GM12892 (cell line): ENCODE data around the gene ATP2A1.

Experiments
- DNase-seq: peaks from one replicate; pipeline ENCODE4 v3.0.0; 2011; ENCODE audit not compliant: insufficient read length
- FAIRE-seq: peaks from 2 replicates; lab custom pipeline; 2011; peaks lifted over from hg19 to GRCh38; lab: Jason Lieb, UNC
- POLR2A ChIP-seq: IDR thresholded peaks from 2 replicates; pipeline ENCODE4 v1.6.1; 2011; ENCODE audit warnings: low read depth, low read length, control low read depth
- POLR2AphosphoS5 ChIP-seq: IDR thresholded peaks from 2 replicates; pipeline ENCODE4 v1.6.1; 2011; ENCODE audit warnings: low read depth, low read length, control low read depth
- TAF1 ChIP-seq: IDR thresholded peaks from 2 replicates; pipeline ENCODE4 v1.6.1; 2011; ENCODE audit warnings: low read depth, mild to moderate bottlenecking, control low read depth, low read length, borderline replicate concordance

ATP2A1 gene

GRCh38 chr16:28902909-28903308 is 24.6 kb downstream of the ATP2A1 start:
- DNase-seq (no peak), FAIRE-seq (no peak)
- TF ChIP-seq POLR2A (0 out of 2 replicates have a peak, but pooled peaks have one; percentile 18), TAF1 (no peak)

DNA sequence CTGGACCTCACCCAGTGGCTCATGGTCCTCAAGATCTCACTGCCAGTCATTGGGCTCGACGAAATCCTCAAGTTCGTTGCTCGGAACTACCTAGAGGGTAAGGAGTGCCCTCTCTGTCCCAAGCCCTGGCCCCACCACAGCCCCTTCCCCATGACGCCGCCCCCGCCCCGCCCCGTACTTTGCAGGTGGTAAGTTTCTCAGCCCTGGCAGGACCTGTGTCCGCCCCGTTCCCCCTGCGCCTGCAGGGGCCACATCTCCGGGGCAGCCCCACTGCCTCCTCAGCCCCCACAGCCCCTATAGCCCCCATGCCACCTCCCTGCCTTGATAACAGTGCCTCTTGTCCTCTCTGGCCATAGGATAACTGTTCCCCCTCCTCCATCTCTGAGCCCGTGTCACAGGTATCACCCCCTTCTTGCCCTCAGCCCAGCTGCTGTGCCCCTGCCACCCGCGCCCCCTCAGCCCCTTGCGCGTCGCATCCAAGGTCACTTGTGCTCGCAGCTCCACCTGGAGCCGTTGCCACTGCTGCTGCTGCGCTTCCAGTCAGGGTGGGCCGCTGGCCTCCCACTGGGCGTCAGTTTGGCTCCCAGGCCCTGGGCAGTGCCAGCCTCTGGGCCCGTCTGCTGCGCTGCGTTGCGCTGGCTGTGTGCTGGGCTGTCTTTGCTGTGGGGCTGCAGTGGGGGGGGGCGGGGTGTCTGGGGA is 25.2 kb downstream of the ATP2A1 start:
- FAIRE-seq = no peak
- DNase-seq = no peak

GRCh38 chr16:28904363-28904762 is 26.1 kb downstream of the ATP2A1 start:
- TF ChIP-seq TAF1 (no peak), POLR2A (no peak), POLR2AphosphoS5 (no peak)
- no peak for DNase-seq
- no peak for FAIRE-seq

More for the DNA sequence above, 25.2 kb downstream of the ATP2A1 start:
- TF ChIP-seq POLR2AphosphoS5 (no peak), POLR2A (no peak), TAF1 (no peak)

DNA sequence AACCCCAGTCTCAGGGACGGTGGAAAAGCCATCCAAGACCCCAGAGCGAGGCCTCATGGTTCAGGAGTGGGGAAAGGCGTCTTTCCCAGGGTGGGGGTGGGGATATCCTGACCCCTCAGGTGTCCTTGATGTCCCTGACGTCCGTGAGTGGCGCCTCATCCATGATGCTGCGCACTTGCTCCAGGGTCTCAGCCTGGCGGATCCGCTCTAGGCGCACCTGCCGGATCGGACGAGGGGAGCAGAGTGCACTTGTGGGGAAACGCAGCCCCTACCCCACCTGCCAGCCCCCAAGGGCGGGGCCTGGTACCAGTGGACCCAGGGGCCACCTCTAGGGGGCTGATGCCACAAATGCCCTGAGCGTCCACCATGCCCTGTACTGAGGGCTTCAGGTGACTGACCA is 26.5 kb downstream of the ATP2A1 start:
- TF ChIP-seq TAF1 = no peak
- no peak for TF ChIP-seq POLR2A
- TF ChIP-seq POLR2AphosphoS5 = no peak
- no peak for FAIRE-seq
- no peak for DNase-seq

- no peak for FAIRE-seq
- no peak for DNase-seq
- TF ChIP-seq POLR2AphosphoS5 = no peak
- TF ChIP-seq TAF1 = no peak
- no peak for TF ChIP-seq POLR2A
These were observed 27.0 kb downstream of the ATP2A1 start for GRCh38 chr16:28905229-28905754.

GRCh38 chr16:28905800-28906372 is 27.6 kb downstream of the ATP2A1 start:
- DNase-seq (no peak), FAIRE-seq (no peak)
- TF ChIP-seq POLR2A = no peak
- no peak for TF ChIP-seq TAF1

DNA sequence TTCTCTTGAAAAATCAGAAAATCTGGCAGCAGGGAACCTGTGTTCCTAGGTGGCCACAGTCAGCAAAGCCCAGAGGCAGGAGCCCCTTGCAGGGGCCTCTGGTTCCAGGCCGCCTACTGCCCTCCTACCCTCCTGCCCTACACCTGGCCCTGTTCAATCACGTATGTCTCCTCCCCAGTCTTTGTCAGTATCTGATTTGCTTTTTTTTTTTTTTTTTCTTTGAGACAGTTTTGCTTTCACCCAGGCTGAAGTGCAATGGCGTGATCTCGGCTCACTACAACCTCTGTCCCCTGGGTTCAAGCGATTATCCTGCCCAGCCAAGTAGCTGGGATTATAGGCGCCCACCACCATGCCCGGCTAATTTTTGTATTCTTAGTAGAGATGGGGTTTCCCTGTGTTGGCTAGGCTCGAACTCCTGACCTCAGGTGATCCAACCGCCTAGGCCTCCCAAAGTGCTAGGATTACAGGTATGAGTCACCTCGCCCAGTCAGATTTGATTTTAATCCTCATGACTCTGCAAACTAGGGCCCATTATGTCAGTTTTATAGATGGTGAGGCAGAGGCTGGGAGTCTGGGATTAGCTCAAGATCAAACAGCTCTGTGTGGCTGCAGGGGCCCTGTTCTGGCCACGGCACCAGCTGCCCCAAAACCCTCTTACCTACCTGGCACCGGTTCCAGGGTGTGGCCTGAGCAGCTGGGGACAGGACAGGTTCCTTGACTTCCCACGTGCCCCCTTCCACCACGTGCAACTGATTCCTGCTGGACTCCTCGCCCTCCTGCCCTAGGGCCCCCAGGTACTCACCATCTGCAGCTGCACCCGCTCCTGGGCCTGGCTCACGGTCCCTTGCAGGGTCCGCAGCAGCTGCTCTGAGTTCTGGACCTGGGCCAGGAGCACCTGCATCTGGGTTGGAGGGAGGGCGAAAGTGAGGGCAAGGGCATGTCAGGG is 32.1 kb downstream of the ATP2A1 start:
- no peak for DNase-seq
- no peak for FAIRE-seq
- TF ChIP-seq POLR2AphosphoS5 (no peak), POLR2A (no peak), TAF1 (no peak)

DNA sequence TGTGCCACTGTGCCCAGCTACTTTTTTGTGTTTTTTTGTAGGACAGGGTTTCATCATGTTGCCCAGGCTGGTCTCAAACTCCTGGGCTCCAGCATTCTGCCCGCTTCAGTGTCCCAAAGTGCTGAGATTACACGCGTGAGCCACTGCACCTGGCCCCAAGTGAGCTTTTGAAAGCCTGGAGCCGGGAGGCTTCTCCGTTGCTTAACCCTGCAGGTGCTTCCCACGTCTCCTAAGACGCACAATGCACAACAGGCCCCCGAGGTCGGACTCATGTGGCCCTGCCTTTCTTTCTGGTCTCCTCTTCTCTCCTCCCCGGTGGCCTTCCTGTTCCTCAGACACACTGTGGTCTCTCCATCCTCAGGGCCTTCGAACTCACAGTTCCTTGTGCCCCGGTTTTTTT is 34.3 kb downstream of the ATP2A1 start:
- FAIRE-seq = no peak
- DNase-seq = no peak
- no peak for TF ChIP-seq TAF1
- TF ChIP-seq POLR2AphosphoS5 = no peak
- TF ChIP-seq POLR2A = no peak

GRCh38 chr16:28913946-28914724 is 35.8 kb downstream of the ATP2A1 start:
- FAIRE-seq = no peak
- no peak for DNase-seq
- TF ChIP-seq POLR2A (no peak), POLR2AphosphoS5 (no peak), TAF1 (no peak)

GRCh38 chr16:28915181-28915580 is 36.9 kb downstream of the ATP2A1 start:
- FAIRE-seq (no peak), DNase-seq (no peak)
- TF ChIP-seq POLR2AphosphoS5 (no peak), TAF1 (no peak), POLR2A (no peak)
